Parathyroid adenoma (tissue), 2 donors: ENCODE data around the gene ATP8B4.

Source experiments
- H2AFZ ChIP-seq: fragments of 300-600 bp; sonication (generic); one replicate; pipeline ENCODE4 v1.7.0; 2017; ENCODE audit warnings: antibody characterized with exemption, mild to moderate bottlenecking
- H3K27ac ChIP-seq: fragments of 300-600 bp; sonication (generic); one replicate; pipeline ENCODE4 v1.7.0; 2017
- H3K27me3 ChIP-seq: fragments of 300-600 bp; sonication (generic); one replicate; pipeline ENCODE4 v1.7.0; 2017; ENCODE audit warnings: low read length; ENCODE audit not compliant: control insufficient read depth, insufficient read depth
- H3K36me3 ChIP-seq: fragments of 300-600 bp; sonication (generic); one replicate; pipeline ENCODE4 v1.7.0; 2017; ENCODE audit warnings: low read length; ENCODE audit not compliant: control insufficient read depth, insufficient read depth
- H3K4me1 ChIP-seq: fragments of 300-600 bp; sonication (generic); one replicate; pipeline ENCODE4 v1.7.0; 2017; ENCODE audit warnings: control low read depth
- H3K4me2 ChIP-seq: fragments of 300-600 bp; sonication (generic); one replicate; pipeline ENCODE4 v1.7.0; 2017; ENCODE audit warnings: low read length
- H3K4me3 ChIP-seq: fragments of 300-600 bp; sonication (generic); one replicate; pipeline ENCODE4 v1.7.0; 2017; ENCODE audit warnings: low read depth, low read length
- H3K79me2 ChIP-seq: fragments of 300-600 bp; sonication (generic); one replicate; pipeline ENCODE4 v1.7.0; 2017; ENCODE audit warnings: control low read depth
- H3K9ac ChIP-seq: fragments of 300-600 bp; sonication (generic); one replicate; pipeline ENCODE4 v1.7.0; 2017; ENCODE audit warnings: mild to moderate bottlenecking
- H3K9me3 ChIP-seq: fragments of 300-600 bp; sonication (generic); one replicate; pipeline ENCODE4 v1.7.0; 2017; ENCODE audit warnings: low read length; ENCODE audit not compliant: control insufficient read depth
- CTCF ChIP-seq: fragments of 300-600 bp; sonication (generic); IDR thresholded peaks from one replicate; pipeline ENCODE4 v1.7.0; 2017; ENCODE audit warnings: antibody characterized with exemption, mild to moderate bottlenecking
- donor health status: primary hyperparathyroidism.

ATP8B4 gene

GRCh38 chr15:49890689-49891088 lies 228.3 kb downstream of the ATP8B4 start:
- Histone ChIP-seq H3K4me2 (no peak overlapping the region), H2AFZ (no peak overlapping the region), H3K27ac (no peak overlapping the region), H3K9me3 (no peaks in the 10 kb centered on the region), H3K79me2 (no peaks in the 10 kb centered on the region), H3K4me1 (no peaks in the 10 kb centered on the region), H3K36me3 (no peaks in the 10 kb centered on the region), H3K27me3 (no peaks in the 10 kb centered on the region), H3K4me3 (no peak overlapping the region), H3K9ac (no peak overlapping the region)
- no peak for TF ChIP-seq CTCF

GRCh38 chr15:49889536-49889935 lies 229.5 kb downstream of the ATP8B4 start:
- TF ChIP-seq CTCF: no peak
- H3K9ac ChIP-seq: no peak overlapping the region
- no peaks in the 10 kb centered on the region for H3K36me3 ChIP-seq
- no peaks in the 10 kb centered on the region for H3K27me3 ChIP-seq
- no peaks in the 10 kb centered on the region for H3K9me3 ChIP-seq
- H2AFZ ChIP-seq: no peak overlapping the region
- H3K4me3 ChIP-seq: no peak overlapping the region
- H3K4me1 ChIP-seq: no peaks in the 10 kb centered on the region
- H3K27ac ChIP-seq: no peak overlapping the region
- no peak overlapping the region for H3K4me2 ChIP-seq
- H3K79me2 ChIP-seq: no peaks in the 10 kb centered on the region

- Histone ChIP-seq H3K36me3 (no peaks in the 10 kb centered on the region), H3K9ac (no peak overlapping the region), H3K9me3 (no peaks in the 10 kb centered on the region), H3K4me1 (no peaks in the 10 kb centered on the region), H2AFZ (no peak overlapping the region), H3K27ac (no peak overlapping the region), H3K4me3 (no peak overlapping the region), H3K4me2 (no peak overlapping the region), H3K79me2 (no peaks in the 10 kb centered on the region), H3K27me3 (no peaks in the 10 kb centered on the region)
- no peak for TF ChIP-seq CTCF
Measured at GRCh38 chr15:49888734-49889133, 230.3 kb downstream of the ATP8B4 start.

- Histone ChIP-seq H3K9ac (no peak overlapping the region), H3K4me3 (no peak overlapping the region), H3K9me3 (no peaks in the 10 kb centered on the region), H3K4me2 (no peak overlapping the region), H3K4me1 (no peaks in the 10 kb centered on the region), H3K36me3 (no peaks in the 10 kb centered on the region), H2AFZ (no peak overlapping the region), H3K27ac (no peak overlapping the region), H3K27me3 (no peaks in the 10 kb centered on the region), H3K79me2 (no peaks in the 10 kb centered on the region)
- TF ChIP-seq CTCF: no peak
Measured at GRCh38 chr15:49888323-49888693, 230.7 kb downstream of the ATP8B4 start.

GRCh38 chr15:49887659-49888322 lies 231.2 kb downstream of the ATP8B4 start:
- no peak for TF ChIP-seq CTCF

More at GRCh38 chr15:49887659-49888322, 231.2 kb downstream of the ATP8B4 start:
- no peak overlapping the region for H3K9ac ChIP-seq
- no peak overlapping the region for H2AFZ ChIP-seq
- H3K27ac ChIP-seq: no peak overlapping the region
- no peaks in the 10 kb centered on the region for H3K79me2 ChIP-seq
- no peaks in the 10 kb centered on the region for H3K36me3 ChIP-seq
- H3K4me3 ChIP-seq: no peak overlapping the region
- H3K4me2 ChIP-seq: no peak overlapping the region
- no peaks in the 10 kb centered on the region for H3K27me3 ChIP-seq
- H3K9me3 ChIP-seq: no peaks in the 10 kb centered on the region
- H3K4me1 ChIP-seq: no peaks in the 10 kb centered on the region
